Liver (tissue), 9 donors: ENCODE results near the gene ALG6. TPM values are rescaled to one million over a fixed set of nuclear protein-coding genes. Genes with fewer than 3 reads are reported as not detected.

Experiments
- DNase-seq: peaks from one replicate; pipeline ENCODE4 v3.0.0-alpha.2; 2017; ENCODE audit warnings: low spot score
- H3K27ac ChIP-seq, 2 donors: one replicate each; pipeline ENCODE4 v1.7.0; 2013; ENCODE audit warnings: inconsistent platforms in 2 of 2, low read length in 2 of 2, control low read depth in 1 of 2, low read depth in 1 of 2, mild to moderate bottlenecking in 1 of 2
- H3K27me3 ChIP-seq, 4 donors: one replicate each; pipeline versions ENCODE4 v1.6.1 to v1.7.0; 2013; ENCODE audit warnings: low read length in 3 of 4, inconsistent platforms in 1 of 4, mild to moderate bottlenecking in 1 of 4, moderate library complexity in 1 of 4; ENCODE audit not compliant: control insufficient read depth in 4 of 4, insufficient read depth in 4 of 4
- H3K36me3 ChIP-seq, 4 donors: one replicate each; pipeline versions ENCODE4 v1.6.1 to v1.7.0; 2013; ENCODE audit warnings: low read length in 3 of 4, mild to moderate bottlenecking in 3 of 4, low read depth in 1 of 4, moderate library complexity in 1 of 4; ENCODE audit not compliant: control insufficient read depth in 4 of 4, insufficient read depth in 3 of 4
- H3K4me1 ChIP-seq, 4 donors: one replicate each; pipeline versions ENCODE4 v1.6.1 to v1.7.0; 2013; ENCODE audit warnings: low read length in 3 of 4, mild to moderate bottlenecking in 3 of 4, moderate library complexity in 1 of 4; ENCODE audit not compliant: control insufficient read depth in 4 of 4, insufficient read depth in 4 of 4
- H3K4me3 ChIP-seq, 3 donors: one replicate each; pipeline versions ENCODE4 v1.6.1 to v1.7.0; 2013; ENCODE audit warnings: low read length in 3 of 3, control low read depth in 1 of 3, low read depth in 1 of 3, mild to moderate bottlenecking in 1 of 3
- H3K9ac ChIP-seq, 2 donors: one replicate each; pipeline ENCODE4 v1.7.0; 2013; ENCODE audit warnings: low read length in 2 of 2, mild to moderate bottlenecking in 2 of 2, moderate library complexity in 2 of 2, control low read depth in 1 of 2, low read depth in 1 of 2
- H3K9me3 ChIP-seq, 4 donors: one replicate each; pipeline versions ENCODE4 v1.6.1 to v1.7.0; 2013; ENCODE audit warnings: low read length in 3 of 4; ENCODE audit not compliant: control insufficient read depth in 4 of 4
- FOXA1 ChIP-seq: IDR thresholded peaks from 2 replicates; pipeline ENCODE4 v1.6.1; 2016; ENCODE audit warnings: antibody characterized with exemption
- GABPA ChIP-seq, 2 donors: IDR thresholded peaks in 1 of 2; conservative IDR thresholded peaks in 1 of 2; 2 replicates each; pipeline ENCODE4 v1.6.1; 2016; ENCODE audit warnings: antibody characterized with exemption in 2 of 2, mild to moderate bottlenecking in 1 of 2, moderate library complexity in 1 of 2
- HNF4A ChIP-seq, 2 donors: conservative IDR thresholded peaks; 2 replicates each; pipeline ENCODE4 v1.6.1; 2016; ENCODE audit warnings: antibody characterized with exemption in 2 of 2, mild to moderate bottlenecking in 2 of 2
- HNF4G ChIP-seq: IDR thresholded peaks from 2 replicates; pipeline ENCODE4 v1.6.1; 2016; ENCODE audit warnings: antibody characterized with exemption
- JUND ChIP-seq, 2 donors: IDR thresholded peaks; 2 replicates each; pipeline ENCODE4 v1.6.1; 2016; ENCODE audit warnings: antibody characterized with exemption in 2 of 2
- MAX ChIP-seq: IDR thresholded peaks from 2 replicates; pipeline ENCODE4 v1.6.1; 2016; ENCODE audit warnings: antibody characterized with exemption
- RAD21 ChIP-seq, 2 donors: IDR thresholded peaks; 2 replicates each; pipeline ENCODE4 v1.6.1; 2016; ENCODE audit warnings: antibody characterized with exemption in 2 of 2, mild to moderate bottlenecking in 2 of 2
- RXRA ChIP-seq, 2 donors: IDR thresholded peaks; 2 replicates each; pipeline ENCODE4 v1.6.1; 2017 to 2018; ENCODE audit warnings: antibody characterized with exemption in 2 of 2, mild to moderate bottlenecking in 1 of 2
- SP1 ChIP-seq: IDR thresholded peaks from 2 replicates; pipeline ENCODE4 v1.6.1; 2018; ENCODE audit warnings: antibody characterized with exemption, mild to moderate bottlenecking
- YY1 ChIP-seq: IDR thresholded peaks from 2 replicates; pipeline ENCODE4 v1.6.1; 2016; ENCODE audit warnings: antibody characterized with exemption, mild to moderate bottlenecking
- WGBS: extraction: QIAGEN DNeasy Blood & Tissue Kit; methylation state at CpG from one replicate; pipeline ENCODE4 v1.1.7; 2013; 5-methylcytosine and 5-hydroxymethylcytosine counted together
- polyA plus RNA-seq, 2 donors: library from polyadenylated mRNA; stranded (reverse) in 1 of 2; unstranded in 1 of 2; fragments of 200-250 nt in 1 of 2; fragments of >200 nt in 1 of 2; fragmentation: Nextera tagmentation in 1 of 2; extraction: Ambion mirVana in 1 of 2; gene quantifications; one replicate each; pipeline versions ENCODE4 v1.2.1 to v1.2.3, GENCODE V29; 2013 to 2015
- total RNA-seq, 2 donors: library from RNA; depleted of rRNA; stranded (reverse); fragments of >200 nt; gene quantifications; one replicate each; pipeline ENCODE4 v1.2.3, GENCODE V29; 2014
- TF ChIP-seq, protein P1 (sequence below): IDR thresholded peaks from 2 replicates; pipeline ENCODE4 v1.6.1; 2016; ENCODE audit warnings: antibody characterized with exemption, mild to moderate bottlenecking
- TF ChIP-seq, protein P2 (sequence below): fragments of 150-350 bp; IDR thresholded peaks from 2 replicates; pipeline ENCODE4 v1.5.1; 2017; ENCODE audit warnings: improper control_type of control experiment, low read depth, low read length; ENCODE audit not compliant: missing input control
- TF ChIP-seq, protein P3 (sequence below): IDR thresholded peaks from 2 replicates; pipeline ENCODE4 v1.6.1; 2016; ENCODE audit warnings: antibody characterized with exemption
- donor health status: healthy.
- donor health status: healthy.
- donor health status: healthy.
- donor health status: healthy.
- donor health status: healthy.

ALG6 gene
- total and polyA plus RNA-seq, 4 donors, result 4.6 to 13.2 (median 6.6) TPM

DNA sequence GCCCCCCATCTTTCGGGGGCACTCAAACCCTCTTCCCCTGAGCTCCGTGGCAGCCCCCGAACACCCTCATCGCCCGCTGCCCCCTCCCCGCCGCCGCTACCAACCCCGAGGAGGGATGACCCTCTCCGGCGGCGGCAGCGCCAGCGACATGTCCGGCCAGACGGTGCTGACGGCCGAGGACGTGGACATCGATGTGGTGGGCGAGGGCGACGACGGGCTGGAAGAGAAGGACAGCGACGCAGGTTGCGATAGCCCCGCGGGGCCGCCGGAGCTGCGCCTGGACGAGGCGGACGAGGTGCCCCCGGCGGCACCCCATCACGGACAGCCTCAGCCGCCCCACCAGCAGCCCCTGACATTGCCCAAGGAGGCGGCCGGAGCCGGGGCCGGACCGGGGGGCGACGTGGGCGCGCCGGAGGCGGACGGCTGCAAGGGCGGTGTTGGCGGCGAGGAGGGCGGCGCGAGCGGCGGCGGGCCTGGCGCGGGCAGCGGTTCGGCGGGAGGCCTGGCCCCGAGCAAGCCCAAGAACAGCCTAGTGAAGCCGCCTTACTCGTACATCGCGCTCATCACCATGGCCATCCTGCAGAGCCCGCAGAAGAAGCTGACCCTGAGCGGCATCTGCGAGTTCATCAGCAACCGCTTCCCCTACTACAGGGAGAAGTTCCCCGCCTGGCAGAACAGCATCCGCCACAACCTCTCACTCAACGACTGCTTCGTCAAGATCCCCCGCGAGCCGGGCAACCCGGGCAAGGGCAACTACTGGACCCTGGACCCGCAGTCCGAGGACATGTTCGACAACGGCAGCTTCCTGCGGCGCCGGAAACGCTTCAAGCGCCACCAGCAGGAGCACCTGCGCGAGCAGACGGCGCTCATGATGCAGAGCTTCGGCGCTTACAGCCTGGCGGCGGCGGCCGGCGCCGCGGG lies 44.2 kb upstream of the ALG6 start:
- Histone ChIP-seq H3K36me3 (no peaks in the 10 kb centered on the region), H3K9ac (no peak overlapping the region), H3K9me3 (peaks cover 0 to 21% (median under 1%) of the 10 kb centered on the region in 4 donors), H3K4me1 (peaks cover 4 to 32% (median 21%) of the 10 kb centered on the region in 4 donors), H3K4me3 (peak overlapping the region in 1 of 3 donors; percentile 56), H3K27ac (no peak overlapping the region), H3K27me3 (peaks cover 10 to 34% (median 21%) of the 10 kb centered on the region in 4 donors)
- peak; percentile 37 for DNase-seq
- TF ChIP-seq HNF4A (conservative IDR thresholded peaks at IDR 0.05), result peak in 1 of 2 donors; percentile 53
- no peak for TF ChIP-seq YY1
- no peak for TF ChIP-seq FOXA1
- TF ChIP-seq, protein P1, sequence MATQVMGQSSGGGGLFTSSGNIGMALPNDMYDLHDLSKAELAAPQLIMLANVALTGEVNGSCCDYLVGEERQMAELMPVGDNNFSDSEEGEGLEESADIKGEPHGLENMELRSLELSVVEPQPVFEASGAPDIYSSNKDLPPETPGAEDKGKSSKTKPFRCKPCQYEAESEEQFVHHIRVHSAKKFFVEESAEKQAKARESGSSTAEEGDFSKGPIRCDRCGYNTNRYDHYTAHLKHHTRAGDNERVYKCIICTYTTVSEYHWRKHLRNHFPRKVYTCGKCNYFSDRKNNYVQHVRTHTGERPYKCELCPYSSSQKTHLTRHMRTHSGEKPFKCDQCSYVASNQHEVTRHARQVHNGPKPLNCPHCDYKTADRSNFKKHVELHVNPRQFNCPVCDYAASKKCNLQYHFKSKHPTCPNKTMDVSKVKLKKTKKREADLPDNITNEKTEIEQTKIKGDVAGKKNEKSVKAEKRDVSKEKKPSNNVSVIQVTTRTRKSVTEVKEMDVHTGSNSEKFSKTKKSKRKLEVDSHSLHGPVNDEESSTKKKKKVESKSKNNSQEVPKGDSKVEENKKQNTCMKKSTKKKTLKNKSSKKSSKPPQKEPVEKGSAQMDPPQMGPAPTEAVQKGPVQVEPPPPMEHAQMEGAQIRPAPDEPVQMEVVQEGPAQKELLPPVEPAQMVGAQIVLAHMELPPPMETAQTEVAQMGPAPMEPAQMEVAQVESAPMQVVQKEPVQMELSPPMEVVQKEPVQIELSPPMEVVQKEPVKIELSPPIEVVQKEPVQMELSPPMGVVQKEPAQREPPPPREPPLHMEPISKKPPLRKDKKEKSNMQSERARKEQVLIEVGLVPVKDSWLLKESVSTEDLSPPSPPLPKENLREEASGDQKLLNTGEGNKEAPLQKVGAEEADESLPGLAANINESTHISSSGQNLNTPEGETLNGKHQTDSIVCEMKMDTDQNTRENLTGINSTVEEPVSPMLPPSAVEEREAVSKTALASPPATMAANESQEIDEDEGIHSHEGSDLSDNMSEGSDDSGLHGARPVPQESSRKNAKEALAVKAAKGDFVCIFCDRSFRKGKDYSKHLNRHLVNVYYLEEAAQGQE, result no peak
- no peak for TF ChIP-seq RAD21 (IDR thresholded peaks at IDR 0.05)
- WGBS, result 8% methylated on average over 104 of the region's 104 CpGs

DNA sequence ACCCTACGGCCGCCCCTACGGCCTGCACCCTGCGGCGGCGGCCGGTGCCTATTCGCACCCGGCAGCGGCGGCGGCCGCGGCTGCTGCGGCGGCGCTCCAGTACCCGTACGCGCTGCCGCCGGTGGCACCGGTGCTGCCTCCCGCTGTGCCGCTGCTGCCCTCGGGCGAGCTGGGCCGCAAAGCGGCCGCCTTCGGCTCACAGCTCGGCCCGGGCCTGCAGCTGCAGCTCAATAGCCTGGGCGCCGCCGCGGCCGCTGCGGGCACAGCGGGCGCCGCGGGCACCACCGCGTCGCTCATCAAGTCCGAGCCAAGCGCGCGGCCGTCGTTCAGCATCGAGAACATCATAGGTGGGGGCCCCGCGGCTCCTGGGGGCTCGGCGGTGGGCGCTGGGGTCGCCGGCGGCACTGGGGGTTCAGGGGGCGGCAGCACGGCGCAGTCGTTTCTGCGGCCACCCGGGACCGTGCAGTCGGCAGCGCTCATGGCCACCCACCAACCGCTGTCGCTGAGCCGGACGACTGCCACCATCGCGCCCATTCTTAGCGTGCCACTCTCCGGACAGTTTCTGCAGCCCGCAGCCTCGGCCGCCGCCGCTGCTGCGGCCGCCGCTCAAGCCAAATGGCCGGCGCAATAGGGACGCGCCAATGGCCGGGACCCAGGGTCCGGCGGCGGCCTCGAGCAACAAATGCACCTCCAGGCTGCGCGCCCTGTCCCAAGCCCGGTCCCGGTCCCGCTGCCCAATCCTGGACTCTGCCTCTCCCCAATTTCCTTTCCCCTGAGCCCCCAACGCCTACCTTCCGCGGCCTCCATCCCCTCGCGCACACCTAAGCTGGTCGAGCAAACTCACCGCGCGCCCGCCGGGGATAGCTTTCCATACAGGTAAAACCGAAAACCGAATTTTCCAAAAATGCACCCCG lies 43.3 kb upstream of the ALG6 start:
- Histone ChIP-seq H3K27ac (no peak overlapping the region), H3K9me3 (peaks cover 0 to 17% (median 0%) of the 10 kb centered on the region in 4 donors), H3K36me3 (no peaks in the 10 kb centered on the region), H3K9ac (no peak overlapping the region), H3K4me1 (peaks cover 4 to 32% (median 21%) of the 10 kb centered on the region in 4 donors), H3K4me3 (peak overlapping the region in 1 of 3 donors; percentile 56), H3K27me3 (peaks cover 10 to 37% (median 23%) of the 10 kb centered on the region in 4 donors)
- 8% methylated on average over 114 of the region's 114 CpGs for WGBS
- no peak for DNase-seq
- TF ChIP-seq RXRA (IDR thresholded peaks at IDR 0.05), result no peak
- no peak for TF ChIP-seq JUND (IDR thresholded peaks at IDR 0.05)
- no peak for TF ChIP-seq MAX
- no peak for TF ChIP-seq YY1
- TF ChIP-seq RAD21 (IDR thresholded peaks at IDR 0.05), result no peak
- TF ChIP-seq, protein P2, sequence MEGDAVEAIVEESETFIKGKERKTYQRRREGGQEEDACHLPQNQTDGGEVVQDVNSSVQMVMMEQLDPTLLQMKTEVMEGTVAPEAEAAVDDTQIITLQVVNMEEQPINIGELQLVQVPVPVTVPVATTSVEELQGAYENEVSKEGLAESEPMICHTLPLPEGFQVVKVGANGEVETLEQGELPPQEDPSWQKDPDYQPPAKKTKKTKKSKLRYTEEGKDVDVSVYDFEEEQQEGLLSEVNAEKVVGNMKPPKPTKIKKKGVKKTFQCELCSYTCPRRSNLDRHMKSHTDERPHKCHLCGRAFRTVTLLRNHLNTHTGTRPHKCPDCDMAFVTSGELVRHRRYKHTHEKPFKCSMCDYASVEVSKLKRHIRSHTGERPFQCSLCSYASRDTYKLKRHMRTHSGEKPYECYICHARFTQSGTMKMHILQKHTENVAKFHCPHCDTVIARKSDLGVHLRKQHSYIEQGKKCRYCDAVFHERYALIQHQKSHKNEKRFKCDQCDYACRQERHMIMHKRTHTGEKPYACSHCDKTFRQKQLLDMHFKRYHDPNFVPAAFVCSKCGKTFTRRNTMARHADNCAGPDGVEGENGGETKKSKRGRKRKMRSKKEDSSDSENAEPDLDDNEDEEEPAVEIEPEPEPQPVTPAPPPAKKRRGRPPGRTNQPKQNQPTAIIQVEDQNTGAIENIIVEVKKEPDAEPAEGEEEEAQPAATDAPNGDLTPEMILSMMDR, result no peak
- TF ChIP-seq GABPA (IDR thresholded peaks at IDR 0.05 in 1 of 2, conservative IDR thresholded peaks at IDR 0.05 in 1 of 2), result no peak
- TF ChIP-seq SP1, result no peak
- TF ChIP-seq, protein P3, sequence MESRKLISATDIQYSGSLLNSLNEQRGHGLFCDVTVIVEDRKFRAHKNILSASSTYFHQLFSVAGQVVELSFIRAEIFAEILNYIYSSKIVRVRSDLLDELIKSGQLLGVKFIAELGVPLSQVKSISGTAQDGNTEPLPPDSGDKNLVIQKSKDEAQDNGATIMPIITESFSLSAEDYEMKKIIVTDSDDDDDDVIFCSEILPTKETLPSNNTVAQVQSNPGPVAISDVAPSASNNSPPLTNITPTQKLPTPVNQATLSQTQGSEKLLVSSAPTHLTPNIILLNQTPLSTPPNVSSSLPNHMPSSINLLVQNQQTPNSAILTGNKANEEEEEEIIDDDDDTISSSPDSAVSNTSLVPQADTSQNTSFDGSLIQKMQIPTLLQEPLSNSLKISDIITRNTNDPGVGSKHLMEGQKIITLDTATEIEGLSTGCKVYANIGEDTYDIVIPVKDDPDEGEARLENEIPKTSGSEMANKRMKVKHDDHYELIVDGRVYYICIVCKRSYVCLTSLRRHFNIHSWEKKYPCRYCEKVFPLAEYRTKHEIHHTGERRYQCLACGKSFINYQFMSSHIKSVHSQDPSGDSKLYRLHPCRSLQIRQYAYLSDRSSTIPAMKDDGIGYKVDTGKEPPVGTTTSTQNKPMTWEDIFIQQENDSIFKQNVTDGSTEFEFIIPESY, result no peak
- TF ChIP-seq, protein P1, result no peak
- no peak for TF ChIP-seq HNF4G
- no peak for TF ChIP-seq HNF4A (conservative IDR thresholded peaks at IDR 0.05)
